GM21825 (cell line): ENCODE results near the gene ITGA1.
A peak's percentile ranks its signal among the peaks of the same experiment; 100 is the strongest.
"Not testable (repeated sequence)": the region's sequence is repeated elsewhere in the genome, so short reads cannot be mapped to it uniquely, and the experiment has no call there.

Experiments
- ATAC-seq: cut with Tn5 transposase; IDR thresholded peaks from one replicate; pipeline ENCODE4 v1.9.1; 2021; ENCODE audit warnings: mild to moderate bottlenecking, moderate library complexity; ENCODE audit not compliant: unreplicated experiment

Gene ITGA1

DNA sequence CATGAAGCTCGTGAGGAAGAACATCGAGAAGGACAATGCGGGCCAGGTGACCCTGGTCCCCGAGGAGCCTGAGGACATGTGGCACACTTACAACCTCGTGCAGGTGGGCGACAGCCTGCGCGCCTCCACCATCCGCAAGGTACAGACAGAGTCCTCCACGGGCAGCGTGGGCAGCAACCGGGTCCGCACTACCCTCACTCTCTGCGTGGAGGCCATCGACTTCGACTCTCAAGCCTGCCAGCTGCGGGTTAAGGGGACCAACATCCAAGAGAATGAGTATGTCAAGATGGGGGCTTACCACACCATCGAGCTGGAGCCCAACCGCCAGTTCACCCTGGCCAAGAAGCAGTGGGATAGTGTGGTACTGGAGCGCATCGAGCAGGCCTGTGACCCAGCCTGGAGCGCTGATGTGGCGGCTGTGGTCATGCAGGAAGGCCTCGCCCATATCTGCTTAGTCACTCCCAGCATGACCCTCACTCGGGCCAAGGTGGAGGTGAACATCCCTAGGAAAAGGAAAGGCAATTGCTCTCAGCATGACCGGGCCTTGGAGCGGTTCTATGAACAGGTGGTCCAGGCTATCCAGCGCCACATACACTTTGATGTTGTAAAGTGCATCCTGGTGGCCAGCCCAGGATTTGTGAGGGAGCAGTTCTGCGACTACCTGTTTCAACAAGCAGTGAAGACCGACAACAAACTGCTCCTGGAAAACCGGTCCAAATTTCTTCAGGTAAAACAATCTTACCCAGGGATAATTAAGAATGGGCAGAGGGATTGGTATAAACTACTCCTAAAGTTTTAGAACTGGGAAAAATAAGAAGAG is 12.9 kb downstream of the ITGA1 start:
- peak; percentile 38 for ATAC-seq

DNA sequence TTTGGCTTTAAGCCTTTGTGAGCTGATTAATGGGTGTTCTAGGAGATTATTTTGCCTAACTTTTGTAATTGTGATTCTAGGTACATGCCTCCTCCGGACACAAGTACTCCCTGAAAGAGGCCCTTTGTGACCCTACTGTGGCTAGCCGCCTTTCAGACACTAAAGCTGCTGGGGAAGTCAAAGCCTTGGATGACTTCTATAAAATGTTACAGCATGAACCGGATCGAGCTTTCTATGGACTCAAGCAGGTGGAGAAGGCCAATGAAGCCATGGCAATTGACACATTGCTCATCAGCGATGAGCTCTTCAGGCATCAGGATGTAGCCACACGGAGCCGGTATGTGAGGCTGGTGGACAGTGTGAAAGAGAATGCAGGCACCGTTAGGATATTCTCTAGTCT is 13.6 kb downstream of the ITGA1 start:
- no peak for ATAC-seq

GRCh38 chr5:52802272-52802973 is 14.7 kb downstream of the ITGA1 start:
- no peak for ATAC-seq

GRCh38 chr5:52802974-52803336 is 15.2 kb downstream of the ITGA1 start:
- ATAC-seq = no peak

DNA sequence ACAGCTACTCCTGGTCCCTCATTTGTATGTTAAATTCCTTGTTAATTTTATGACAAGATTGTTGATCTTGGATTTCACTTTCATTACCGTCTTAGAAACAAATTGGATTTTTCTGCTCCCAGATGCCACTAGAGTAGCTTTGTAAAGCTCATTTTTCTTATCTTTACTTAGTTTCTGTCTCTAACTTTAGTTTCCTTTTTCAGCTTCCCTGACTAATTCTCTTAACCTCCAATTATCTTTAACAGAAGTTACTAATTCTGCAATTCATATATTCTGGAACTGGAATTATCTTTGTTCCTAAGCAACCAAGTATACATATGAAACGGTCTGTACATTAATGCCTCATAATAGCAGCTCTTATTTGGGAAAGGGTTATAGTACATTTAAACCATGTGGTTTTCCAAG is 16.7 kb downstream of the ITGA1 start:
- no peak for ATAC-seq

GRCh38 chr5:52804981-52805380 is 17.3 kb downstream of the ITGA1 start:
- ATAC-seq = no peak

DNA sequence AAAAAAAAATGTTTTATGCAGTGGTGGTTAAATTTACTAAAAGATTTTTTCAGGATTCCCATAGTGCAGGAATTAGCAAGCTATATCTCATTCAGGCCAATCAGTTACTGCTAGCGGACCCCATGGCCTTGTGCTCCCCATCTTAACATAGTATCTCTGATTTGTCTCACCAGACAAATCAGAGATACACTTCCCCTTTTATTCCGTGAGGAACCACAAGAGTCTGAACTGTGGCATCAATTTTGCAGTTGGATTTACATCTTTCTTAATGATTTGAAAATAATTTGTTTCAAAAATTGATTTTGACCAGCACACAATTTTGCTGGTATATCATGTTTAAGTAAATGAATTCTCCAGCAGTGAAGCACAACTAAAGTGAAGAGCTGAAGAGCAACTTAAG is 17.9 kb downstream of the ITGA1 start:
- ATAC-seq = no peak

DNA sequence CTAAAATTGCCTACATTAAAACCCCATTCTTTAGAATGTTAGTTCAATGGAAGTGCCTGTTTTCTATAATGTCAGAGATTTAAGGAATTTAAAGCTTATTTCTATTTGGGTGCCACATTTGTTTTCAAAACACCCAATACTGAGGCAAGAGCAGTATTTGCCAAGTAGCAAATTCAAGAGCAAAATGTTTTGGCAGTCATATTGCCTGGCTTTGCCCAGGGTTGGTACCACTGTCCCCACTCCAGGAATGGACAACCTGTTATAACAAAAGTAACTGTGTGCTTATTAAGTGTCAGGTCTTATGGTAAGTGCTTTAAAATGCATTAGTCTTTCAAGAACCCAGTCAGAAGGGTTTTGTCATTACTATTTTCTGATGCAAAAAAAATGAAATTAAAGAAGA is 19.3 kb downstream of the ITGA1 start:
- no peak for ATAC-seq

GRCh38 chr5:52807723-52808122 is 20.0 kb downstream of the ITGA1 start:
- ATAC-seq = no peak

DNA sequence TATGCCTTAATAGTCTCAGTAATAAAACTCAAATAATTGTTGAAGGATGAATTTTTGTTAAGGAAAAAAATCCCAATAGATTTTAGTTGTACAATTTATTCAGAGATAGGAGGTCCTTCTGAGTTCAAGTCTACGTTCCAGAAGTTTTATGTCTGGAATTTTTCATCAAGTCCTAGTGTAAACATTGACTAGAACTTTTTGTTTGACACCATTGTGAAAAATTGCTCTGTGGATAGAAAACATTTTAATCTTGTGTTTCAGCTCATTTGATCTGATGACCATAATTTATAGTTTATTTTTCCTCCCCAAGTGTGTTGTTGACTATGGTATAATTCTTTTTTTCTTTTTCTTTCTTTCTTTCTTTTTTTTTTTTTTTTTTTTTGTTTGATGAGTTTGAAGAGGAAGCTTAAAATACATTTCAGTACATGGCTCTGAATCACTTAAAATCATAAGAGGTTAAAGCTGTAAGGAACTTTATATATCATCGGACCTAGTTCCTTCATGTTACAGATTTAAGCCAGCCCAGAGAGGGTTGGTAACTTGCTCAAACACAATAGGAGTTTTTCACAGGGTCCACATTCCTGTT is 20.7 kb downstream of the ITGA1 start:
- ATAC-seq = no peak

- no peak for ATAC-seq
Measured at GRCh38 chr5:52809884-52810283, 22.2 kb downstream of the ITGA1 start.

DNA sequence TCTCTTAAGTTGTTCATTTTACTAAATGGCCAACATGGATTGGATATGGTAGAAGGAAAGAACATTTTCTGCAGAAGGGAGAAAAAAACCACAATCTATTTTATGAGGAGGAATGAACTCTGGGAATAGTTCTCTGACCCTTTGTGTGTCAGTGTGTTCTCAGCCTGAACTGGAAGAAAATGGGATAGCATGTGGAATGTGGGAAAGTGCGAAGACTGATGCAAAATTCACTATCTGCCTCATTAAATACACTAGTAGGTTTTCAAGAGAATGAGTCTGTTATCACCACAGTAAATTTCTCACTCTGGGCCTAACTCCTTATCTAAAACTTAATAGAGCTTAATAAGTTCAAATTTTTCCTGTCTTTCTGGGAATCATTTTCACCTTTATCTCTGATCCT is 22.7 kb downstream of the ITGA1 start:
- ATAC-seq = no peak

DNA sequence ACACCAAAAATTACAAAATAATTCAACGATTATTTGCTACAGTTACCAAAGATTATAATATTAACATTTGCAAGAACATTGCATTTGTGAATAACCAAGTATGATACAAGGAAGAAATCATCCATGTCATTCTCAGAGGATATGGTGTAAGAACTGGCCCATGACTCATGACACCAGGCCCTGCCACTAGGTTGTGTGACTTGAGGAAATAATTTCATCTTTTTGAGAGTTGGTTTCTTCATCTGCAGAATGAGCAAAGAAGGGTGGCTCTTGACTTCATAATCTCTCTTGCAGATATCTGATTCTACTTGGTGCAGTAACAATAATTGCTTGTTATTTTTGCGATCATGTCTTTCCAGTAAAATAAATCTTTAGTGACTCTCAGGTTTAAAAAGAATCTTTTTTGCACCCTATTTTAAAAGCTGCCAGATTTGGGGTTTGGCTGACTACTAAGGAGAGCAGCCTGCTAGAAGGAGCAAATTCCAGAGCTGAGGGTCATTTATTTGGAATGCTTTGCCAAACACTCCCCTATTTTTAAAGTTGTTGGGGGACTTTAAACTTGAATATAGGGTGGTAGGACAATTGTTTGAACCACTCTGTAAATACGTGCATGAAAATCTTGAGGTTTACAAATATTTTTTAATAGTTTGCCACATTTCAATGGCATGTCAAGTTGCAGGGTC is 23.5 kb downstream of the ITGA1 start:
- ATAC-seq = no peak

GRCh38 chr5:52814352-52815148 is 26.8 kb downstream of the ITGA1 start:
- ATAC-seq = no peak

GRCh38 chr5:52817818-52818217 is 30.1 kb downstream of the ITGA1 start:
- no peak for ATAC-seq

DNA sequence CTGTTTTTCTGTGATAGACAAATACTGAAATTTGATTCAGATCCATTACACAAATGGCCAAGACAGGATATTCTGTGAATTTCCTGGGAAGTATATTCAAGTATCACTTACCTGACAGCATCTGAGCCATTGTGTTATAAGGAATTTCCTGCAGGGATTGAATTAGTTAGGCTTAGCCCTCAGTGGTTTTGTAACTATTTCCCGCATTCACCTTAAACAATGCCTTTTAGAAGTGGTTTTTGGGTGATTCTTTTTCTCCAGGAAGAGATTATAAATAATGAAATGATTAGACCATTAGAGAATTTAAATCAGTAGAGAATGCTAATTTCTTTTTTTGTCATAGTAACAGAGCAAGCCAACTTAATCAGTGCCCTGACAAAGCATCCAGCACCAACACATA is 30.6 kb downstream of the ITGA1 start:
- ATAC-seq = no peak

DNA sequence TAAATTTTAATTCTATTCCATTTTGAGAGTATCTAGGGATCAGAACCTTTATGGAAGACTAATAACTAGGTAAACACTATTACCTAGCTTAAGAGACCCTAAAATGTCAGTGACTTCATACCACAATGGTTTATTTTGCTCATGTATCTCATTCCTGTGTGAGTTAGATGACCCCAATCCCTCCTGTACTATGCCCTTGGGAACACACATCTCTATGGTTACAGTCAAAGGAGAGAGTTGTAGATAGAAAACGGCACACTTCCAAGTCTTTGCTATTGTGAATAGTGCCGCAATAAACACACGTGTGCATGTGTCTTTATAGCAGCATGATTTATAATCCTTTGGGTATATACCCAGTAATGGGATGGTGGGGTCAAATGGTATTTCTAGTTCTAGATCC is 31.1 kb downstream of the ITGA1 start:
- ATAC-seq = not testable (repeated sequence)

- no peak for ATAC-seq
Measured at GRCh38 chr5:52821901-52822300, 34.2 kb downstream of the ITGA1 start.

DNA sequence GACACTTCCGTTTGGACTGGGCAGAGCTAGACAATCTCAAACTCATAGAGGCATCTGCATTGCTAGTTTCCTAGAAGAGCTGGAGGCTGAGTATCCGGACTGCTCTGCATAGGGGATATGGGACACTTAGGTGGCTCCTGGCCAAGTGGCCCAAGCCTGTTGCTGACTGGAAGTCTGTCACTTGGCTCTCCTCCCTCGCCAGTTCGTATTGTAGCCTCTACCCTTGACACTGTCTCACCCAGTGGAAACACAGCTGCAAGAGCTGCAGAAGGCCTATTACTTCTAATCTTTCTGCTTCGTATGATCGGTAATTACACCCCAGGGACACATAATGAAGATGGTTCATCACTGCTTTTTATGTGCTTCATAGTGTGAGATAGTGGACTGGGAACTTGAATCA is 34.7 kb downstream of the ITGA1 start:
- ATAC-seq = no peak

- ATAC-seq = no peak
Measured at GRCh38 chr5:52824827-52825226, 37.1 kb downstream of the ITGA1 start.

- ATAC-seq = peak; percentile 88
Measured at GRCh38 chr5:52825826-52826225, 38.1 kb downstream of the ITGA1 start.
